ENCODE data around the gene HID1. TPM values are rescaled to one million over a fixed set of nuclear protein-coding genes. Genes with fewer than 3 reads are reported as not detected.
"Not testable (repeated sequence)": the region's sequence is repeated elsewhere in the genome, so short reads cannot be mapped to it uniquely, and the experiment has no call there.

Gene HID1
- total RNA-seq, 1 donor from 2014 or later, result 11.2 TPM

- ATAC-seq, result no peak
These were observed 29.6 kb upstream of the HID1 start for GRCh38 chr17:75001915-75002843.

GRCh38 chr17:74999523-74999922 lies 27.0 kb upstream of the HID1 start:
- intact Hi-C loops (cut with micrococcal nuclease), result no loop called here
- DNase-seq, result peak; percentile 46
- peak; percentile 88 for ATAC-seq

More at GRCh38 chr17:75001915-75002843, 29.6 kb upstream of the HID1 start:
- no peak for DNase-seq
- intact Hi-C loops (cut with micrococcal nuclease), result no loop called here

- ATAC-seq, result peak; percentile 91
These were observed 26.2 kb upstream of the HID1 start for GRCh38 chr17:74998783-74999182.

GRCh38 chr17:74995847-74996246 lies 23.3 kb upstream of the HID1 start:
- DNase-seq (no peak), ATAC-seq (no peak)
- intact Hi-C loops (cut with micrococcal nuclease), result no loop called here

More at GRCh38 chr17:74998783-74999182, 26.2 kb upstream of the HID1 start:
- peak; percentile 59 for DNase-seq
- intact Hi-C loops (cut with micrococcal nuclease), result no loop called here

- ATAC-seq (no peak), DNase-seq (no peak)
- intact Hi-C loops (cut with micrococcal nuclease), result no loop called here
These were observed 21.9 kb upstream of the HID1 start for GRCh38 chr17:74994440-74994839.

- ATAC-seq, result no peak
- intact Hi-C loops (cut with micrococcal nuclease), result no loop called here
- no peak for DNase-seq
These were observed 19.7 kb upstream of the HID1 start for GRCh38 chr17:74992223-74992622.

GRCh38 chr17:74990581-74991105 lies 18.1 kb upstream of the HID1 start:
- ATAC-seq (no peak), DNase-seq (no peak)
- intact Hi-C loops (cut with micrococcal nuclease), result no loop called here

- ATAC-seq (peak; percentile 83), DNase-seq (peak; percentile 89)
- intact Hi-C loops (cut with micrococcal nuclease), result no loop called here
These were observed 15.6 kb upstream of the HID1 start for GRCh38 chr17:74987909-74988711.

- peak; percentile 99 for DNase-seq
- intact Hi-C loops (cut with micrococcal nuclease), result no loop called here
- ATAC-seq, result peak; percentile 91
These were observed 14.9 kb upstream of the HID1 start, which contains the start of gene CDR2L for GRCh38 chr17:74987418-74987908. Gene CDR2L, plus strand, starts transcription at chr17:74987632. Its CDS starts 412 bp downstream, at chr17:74988044.

- DNase-seq (no peak), ATAC-seq (no peak)
- intact Hi-C loops (cut with micrococcal nuclease), result no loop called here
These were observed 13.6 kb upstream of the HID1 start for GRCh38 chr17:74986206-74986576.

- peak; percentile 5 for ATAC-seq
- intact Hi-C loops (cut with micrococcal nuclease), result not testable (repeated sequence)
These were observed 10.2 kb upstream of the HID1 start for GRCh38 chr17:74982663-74983313.

GRCh38 chr17:74981979-74982662 lies 9.6 kb upstream of the HID1 start:
- intact Hi-C loops (cut with micrococcal nuclease), result no loop called here
- DNase-seq, result peak; percentile 88
- ATAC-seq, result peak; percentile 96

More at GRCh38 chr17:74982663-74983313, 10.2 kb upstream of the HID1 start:
- not testable (repeated sequence) for DNase-seq

- intact Hi-C loops (cut with micrococcal nuclease), result no loop called here
- no peak for ATAC-seq
These were observed 8.9 kb upstream of the HID1 start for GRCh38 chr17:74981318-74981978.

GRCh38 chr17:74979408-74980146 lies 7.0 kb upstream of the HID1 start:
- ATAC-seq, result no peak
- intact Hi-C loops (cut with micrococcal nuclease), result no loop called here

More at GRCh38 chr17:74981318-74981978, 8.9 kb upstream of the HID1 start:
- DNase-seq, result no peak

GRCh38 chr17:74978240-74978639 lies 5.7 kb upstream of the HID1 start:
- intact Hi-C loops (cut with micrococcal nuclease), result no loop called here
- ATAC-seq, result no peak
- no peak for DNase-seq

More at GRCh38 chr17:74979408-74980146, 7.0 kb upstream of the HID1 start:
- no peak for DNase-seq

- intact Hi-C loops (cut with micrococcal nuclease), result no loop called here
- no peak for DNase-seq
These were observed 5.2 kb upstream of the HID1 start for GRCh38 chr17:74977802-74978201.

GRCh38 chr17:74975943-74976342 lies 3.4 kb upstream of the HID1 start:
- intact Hi-C loops (cut with micrococcal nuclease), result no loop called here
- ATAC-seq (no peak), DNase-seq (no peak)

More at GRCh38 chr17:74977802-74978201, 5.2 kb upstream of the HID1 start:
- no peak for ATAC-seq
